NB4 (cell line): ENCODE data around the gene IFNL1.

Experiments used
- DNase-seq: peaks from one replicate; pipeline ENCODE4 v3.0.0; 2010; ENCODE audit warnings: low read depth
- H3K4me3 ChIP-seq: one replicate; pipeline ENCODE4 v1.5.1; 2011; ENCODE audit warnings: mild to moderate bottlenecking, low read depth, low read length, moderate library complexity
- CTCF ChIP-seq: IDR thresholded peaks from one replicate; pipeline ENCODE4 v1.5.1; 2012; ENCODE audit warnings: low read depth, low read length
- MAX ChIP-seq: IDR thresholded peaks from 2 replicates; pipeline ENCODE4 v1.6.1; 2011; ENCODE audit warnings: low read depth, low read length
- MYC ChIP-seq: IDR thresholded peaks from 2 replicates; pipeline ENCODE4 v1.6.1; 2011; ENCODE audit warnings: low read depth, low read length
- POLR2A ChIP-seq: IDR thresholded peaks from 2 replicates; pipeline ENCODE4 v1.6.1; 2011; ENCODE audit warnings: mild to moderate bottlenecking; ENCODE audit not compliant: insufficient read length; ENCODE audit errors: extremely low read depth

IFNL1 gene

GRCh38 chr19:39310558-39311311, 14.5 kb downstream of the IFNL1 start:
- TF ChIP-seq CTCF (no peak), MAX (no peak), POLR2A (no peak), MYC (no peak)
- no peak overlapping the region for H3K4me3 ChIP-seq
- DNase-seq = peak; percentile 23

- TF ChIP-seq CTCF (no peak), MAX (no peak), POLR2A (no peak), MYC (no peak)
- no peak for DNase-seq
- H3K4me3 ChIP-seq = no peak overlapping the region
These were observed 18.0 kb downstream of the IFNL1 start for GRCh38 chr19:39314016-39314728.

GRCh38 chr19:39315933-39316332, 19.7 kb downstream of the IFNL1 start:
- H3K4me3 ChIP-seq = no peak overlapping the region
- no peak for DNase-seq
- TF ChIP-seq MYC (no peak), POLR2A (no peak), MAX (no peak), CTCF (no peak)

- no peak for TF ChIP-seq POLR2A
- TF ChIP-seq MAX = no peak
- no peak overlapping the region for H3K4me3 ChIP-seq
- DNase-seq = no peak
These were observed 20.6 kb downstream of the IFNL1 start for GRCh38 chr19:39316627-39317321.

GRCh38 chr19:39317476-39317875, 21.3 kb downstream of the IFNL1 start:
- TF ChIP-seq POLR2A = no peak
- no peak for TF ChIP-seq CTCF
- no peak overlapping the region for H3K4me3 ChIP-seq
- no peak for DNase-seq

- no peak overlapping the region for H3K4me3 ChIP-seq
- TF ChIP-seq POLR2A (no peak), CTCF (no peak)
- DNase-seq = no peak
These were observed 21.9 kb downstream of the IFNL1 start for GRCh38 chr19:39318071-39318470.
